SJCRH30 (cell line): ENCODE data around the gene PPARGC1A. TPM values are rescaled to one million over a fixed set of nuclear protein-coding genes. Genes with fewer than 3 reads are reported as not detected.

Source experiments
- DNase-seq, 2 experiments: peaks; one replicate each; pipeline ENCODE4 v3.0.0-alpha.2; 2015 to 2020
- H3K27ac ChIP-seq: fragments of 250-450 bp; sonication (Bioruptor Pico); 2 replicates; pipeline ENCODE4 v1.5.1; 2020; ENCODE audit warnings: mild to moderate bottlenecking, moderate library complexity
- H3K27me3 ChIP-seq: fragments of 250-450 bp; sonication (Bioruptor Pico); 2 replicates; pipeline ENCODE4 v1.5.1; 2020; ENCODE audit warnings: mild to moderate bottlenecking, moderate library complexity
- H3K36me3 ChIP-seq: fragments of 250-450 bp; sonication (Bioruptor Pico); 2 replicates; pipeline ENCODE4 v1.5.1; 2020; ENCODE audit warnings: mild to moderate bottlenecking, moderate library complexity
- H3K4me1 ChIP-seq: fragments of 250-450 bp; sonication (Bioruptor Pico); 2 replicates; pipeline ENCODE4 v1.5.1; 2020; ENCODE audit warnings: mild to moderate bottlenecking, moderate library complexity
- H3K4me3 ChIP-seq: fragments of 250-450 bp; sonication (Bioruptor Pico); 2 replicates; pipeline ENCODE4 v1.5.1; 2020; ENCODE audit warnings: mild to moderate bottlenecking, moderate library complexity
- H3K9me3 ChIP-seq: fragments of 250-450 bp; sonication (Bioruptor Pico); replicated peaks from 2 replicates; pipeline ENCODE4 v1.5.1; 2020; ENCODE audit warnings: mild to moderate bottlenecking, moderate library complexity
- total RNA-seq: library from RNA; depleted of rRNA; stranded (reverse); fragments of >200 nt; shearing (Covaris generic); gene quantifications from 2 replicates; pipeline ENCODE4 v1.2.3, GENCODE V29; 2014

The PPARGC1A gene
- total RNA-seq, 1 experiment from 2014 or later: 0.12 TPM

DNA sequence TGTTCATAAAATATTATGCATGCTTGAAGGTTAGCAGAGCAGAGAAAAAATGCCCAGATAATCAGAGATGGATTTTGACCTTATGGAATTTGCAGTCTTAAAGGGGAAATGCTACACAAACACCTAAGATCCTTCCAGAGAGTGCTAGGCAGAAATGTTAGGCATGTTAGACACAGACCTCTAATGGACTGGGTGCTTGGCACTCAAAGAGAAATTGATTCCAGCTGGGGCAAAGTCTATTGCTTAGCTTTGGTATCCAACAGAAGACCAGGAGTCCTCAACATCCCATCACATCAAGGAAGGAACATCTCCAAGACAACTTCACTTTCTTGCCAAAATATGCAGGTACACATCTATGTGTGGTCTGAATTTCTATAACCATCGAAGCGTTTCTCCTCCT lies 32.2 kb upstream of the PPARGC1A start:
- no peak for DNase-seq
- no peaks in the 10 kb centered on the region for H3K9me3 ChIP-seq
- no peaks in the 10 kb centered on the region for H3K4me1 ChIP-seq
- no peak overlapping the region for H3K27ac ChIP-seq
- H3K4me3 ChIP-seq: no peak overlapping the region
- H3K36me3 ChIP-seq: no peaks in the 10 kb centered on the region
- no peaks in the 10 kb centered on the region for H3K27me3 ChIP-seq

GRCh38 chr4:23921447-23921845 lies 31.6 kb upstream of the PPARGC1A start:
- H3K4me3 ChIP-seq: no peak overlapping the region
- no peak overlapping the region for H3K27ac ChIP-seq
- H3K36me3 ChIP-seq: no peaks in the 10 kb centered on the region
- H3K4me1 ChIP-seq: no peaks in the 10 kb centered on the region
- H3K27me3 ChIP-seq: no peaks in the 10 kb centered on the region
- DNase-seq: no peak
- H3K9me3 ChIP-seq: no peaks in the 10 kb centered on the region

GRCh38 chr4:23920716-23921446 lies 31.0 kb upstream of the PPARGC1A start:
- Histone ChIP-seq H3K36me3 (no peaks in the 10 kb centered on the region), H3K27ac (no peak overlapping the region), H3K4me3 (no peak overlapping the region), H3K9me3 (no peaks in the 10 kb centered on the region), H3K27me3 (no peaks in the 10 kb centered on the region), H3K4me1 (no peaks in the 10 kb centered on the region)
- no peak for DNase-seq

DNA sequence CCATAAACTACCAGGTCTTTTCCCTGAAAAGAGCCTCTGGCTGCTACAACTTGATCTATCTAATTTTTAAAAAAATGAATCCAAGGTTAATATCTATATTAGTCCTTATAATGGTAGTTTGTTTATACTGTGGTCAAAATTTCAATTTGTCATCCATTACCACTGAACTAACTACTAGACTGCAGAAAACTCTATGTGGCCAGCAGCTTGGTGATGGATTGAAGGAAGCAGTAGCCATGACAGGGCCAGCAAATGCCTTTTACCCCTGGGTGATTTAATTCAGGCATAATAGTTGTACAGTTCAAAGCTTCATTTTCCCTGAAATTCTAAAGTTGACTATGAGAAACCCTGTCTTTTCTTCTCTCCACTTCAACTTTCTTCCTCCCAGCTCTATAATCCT lies 30.4 kb upstream of the PPARGC1A start:
- no peak overlapping the region for H3K27ac ChIP-seq
- no peaks in the 10 kb centered on the region for H3K36me3 ChIP-seq

DNA sequence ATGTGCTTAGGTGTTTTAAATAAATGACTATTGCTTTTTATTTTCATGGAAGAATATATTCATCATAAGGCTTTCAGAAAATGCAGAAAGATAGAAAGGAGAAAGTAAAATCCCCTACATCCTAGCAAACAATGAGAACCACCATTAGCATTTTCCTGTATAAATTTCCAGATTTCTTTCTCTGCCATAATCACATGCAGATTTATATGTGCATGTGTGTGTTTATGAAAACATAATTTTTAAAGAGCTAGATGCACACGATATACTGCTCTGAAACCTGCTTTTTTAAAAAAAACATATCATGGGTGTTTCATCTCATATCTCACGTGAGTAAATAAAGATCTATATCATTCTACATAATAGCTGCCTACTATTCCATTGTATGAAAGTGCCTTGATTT lies 26.4 kb upstream of the PPARGC1A start:
- no peaks in the 10 kb centered on the region for H3K9me3 ChIP-seq
- H3K4me3 ChIP-seq: no peak overlapping the region
- no peak for DNase-seq
- no peaks in the 10 kb centered on the region for H3K27me3 ChIP-seq
- no peaks in the 10 kb centered on the region for H3K36me3 ChIP-seq
- no peaks in the 10 kb centered on the region for H3K4me1 ChIP-seq
- no peak overlapping the region for H3K27ac ChIP-seq

More for the DNA sequence above, 30.4 kb upstream of the PPARGC1A start:
- Histone ChIP-seq H3K9me3 (no peaks in the 10 kb centered on the region), H3K27me3 (no peaks in the 10 kb centered on the region), H3K4me3 (no peak overlapping the region), H3K4me1 (no peaks in the 10 kb centered on the region)
- DNase-seq: no peak

- H3K27ac ChIP-seq: no peak overlapping the region
- no peaks in the 10 kb centered on the region for H3K27me3 ChIP-seq
- no peak overlapping the region for H3K4me3 ChIP-seq
- no peaks in the 10 kb centered on the region for H3K4me1 ChIP-seq
- DNase-seq: no peak
- no peaks in the 10 kb centered on the region for H3K9me3 ChIP-seq
- H3K36me3 ChIP-seq: no peaks in the 10 kb centered on the region
These were observed 25.7 kb upstream of the PPARGC1A start for GRCh38 chr4:23915459-23916132.

DNA sequence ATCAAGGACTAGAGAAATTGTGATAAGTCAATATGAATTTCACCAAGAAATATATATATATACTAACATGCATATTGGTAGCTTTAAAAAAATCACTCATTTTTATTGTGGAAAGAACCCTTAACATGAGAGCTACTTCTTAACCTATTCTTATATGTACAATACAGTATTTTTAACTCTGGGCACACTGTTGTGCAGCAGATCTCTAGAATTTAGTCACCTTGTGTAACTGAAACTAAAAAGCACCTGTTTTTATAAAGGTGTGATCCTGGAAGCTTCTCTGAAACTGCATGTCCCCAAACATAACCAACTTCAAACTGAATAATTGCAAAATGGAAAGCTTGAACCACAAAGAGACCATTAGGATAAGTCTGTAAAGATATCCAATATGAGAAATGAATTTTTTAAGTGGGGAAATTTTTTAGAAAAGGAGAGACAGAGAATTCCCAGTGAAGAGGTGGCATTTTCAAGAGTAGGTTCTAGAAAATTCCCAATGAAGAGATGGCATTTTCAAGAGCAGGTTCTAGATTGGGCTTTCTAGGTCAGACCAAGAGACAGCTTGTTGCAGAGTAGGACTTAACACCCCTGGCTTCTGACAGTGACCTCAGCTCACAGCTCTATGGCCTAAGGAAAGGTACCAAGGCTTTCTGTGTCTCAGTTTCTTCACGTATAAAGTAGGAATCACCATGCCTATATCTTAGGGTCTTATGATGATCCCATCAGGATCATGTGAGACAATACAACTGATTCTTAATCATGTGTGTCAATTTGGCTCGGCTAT lies 22.0 kb upstream of the PPARGC1A start:
- no peak overlapping the region for H3K4me3 ChIP-seq
- no peaks in the 10 kb centered on the region for H3K9me3 ChIP-seq
- H3K27ac ChIP-seq: no peak overlapping the region
- no peaks in the 10 kb centered on the region for H3K36me3 ChIP-seq
- H3K27me3 ChIP-seq: no peaks in the 10 kb centered on the region
- no peaks in the 10 kb centered on the region for H3K4me1 ChIP-seq
- DNase-seq: no peak

DNA sequence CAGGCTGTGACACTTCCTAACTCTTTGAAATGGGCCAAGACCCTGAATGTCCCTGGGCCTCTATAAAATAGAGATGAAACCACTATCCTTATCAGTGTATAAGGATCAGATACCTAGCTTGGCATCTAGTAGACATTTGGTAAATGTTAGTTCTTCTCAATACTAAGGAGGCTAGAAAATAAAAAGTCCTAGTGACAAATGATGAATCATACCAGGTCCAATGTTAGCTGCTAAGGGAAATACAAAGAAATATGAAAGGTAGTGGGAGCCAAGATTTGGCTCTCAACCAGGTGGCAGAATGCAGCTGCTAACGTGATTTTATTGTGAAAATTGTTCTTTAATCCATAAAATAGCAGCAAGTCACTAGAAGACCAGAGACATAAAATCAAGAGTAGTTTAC lies 19.8 kb upstream of the PPARGC1A start:
- Histone ChIP-seq H3K36me3 (no peaks in the 10 kb centered on the region), H3K9me3 (no peaks in the 10 kb centered on the region), H3K4me3 (no peak overlapping the region), H3K4me1 (peaks cover 8% of the 10 kb centered on the region), H3K27ac (no peak overlapping the region), H3K27me3 (no peaks in the 10 kb centered on the region)
- no peak for DNase-seq

GRCh38 chr4:23906839-23907238 lies 17.0 kb upstream of the PPARGC1A start:
- no peak overlapping the region for H3K4me3 ChIP-seq
- DNase-seq: no peak
- no peaks in the 10 kb centered on the region for H3K36me3 ChIP-seq
- no peak overlapping the region for H3K27ac ChIP-seq
- H3K27me3 ChIP-seq: no peaks in the 10 kb centered on the region
- H3K4me1 ChIP-seq: peaks cover 19% of the 10 kb centered on the region
- no peaks in the 10 kb centered on the region for H3K9me3 ChIP-seq

GRCh38 chr4:23904639-23905071 lies 14.8 kb upstream of the PPARGC1A start:
- Histone ChIP-seq H3K36me3 (no peaks in the 10 kb centered on the region), H3K4me1 (peaks cover 19% of the 10 kb centered on the region), H3K27ac (no peak overlapping the region), H3K27me3 (no peaks in the 10 kb centered on the region), H3K4me3 (no peak overlapping the region), H3K9me3 (no peaks in the 10 kb centered on the region)
- DNase-seq: peak in 1 of 2 experiments; percentile 28

- peak; percentile 64 to 80 for DNase-seq
- Histone ChIP-seq H3K4me3 (no peak overlapping the region), H3K9me3 (no peaks in the 10 kb centered on the region), H3K4me1 (peaks cover 19% of the 10 kb centered on the region), H3K27ac (no peak overlapping the region), H3K36me3 (no peaks in the 10 kb centered on the region), H3K27me3 (no peaks in the 10 kb centered on the region)
These were observed 14.1 kb upstream of the PPARGC1A start for GRCh38 chr4:23903859-23904438.

GRCh38 chr4:23902222-23902804 lies 12.5 kb upstream of the PPARGC1A start:
- Histone ChIP-seq H3K36me3 (no peaks in the 10 kb centered on the region), H3K4me3 (no peak overlapping the region), H3K27me3 (no peaks in the 10 kb centered on the region), H3K27ac (no peak overlapping the region), H3K9me3 (no peaks in the 10 kb centered on the region), H3K4me1 (peaks cover 19% of the 10 kb centered on the region)
- no peak for DNase-seq

DNA sequence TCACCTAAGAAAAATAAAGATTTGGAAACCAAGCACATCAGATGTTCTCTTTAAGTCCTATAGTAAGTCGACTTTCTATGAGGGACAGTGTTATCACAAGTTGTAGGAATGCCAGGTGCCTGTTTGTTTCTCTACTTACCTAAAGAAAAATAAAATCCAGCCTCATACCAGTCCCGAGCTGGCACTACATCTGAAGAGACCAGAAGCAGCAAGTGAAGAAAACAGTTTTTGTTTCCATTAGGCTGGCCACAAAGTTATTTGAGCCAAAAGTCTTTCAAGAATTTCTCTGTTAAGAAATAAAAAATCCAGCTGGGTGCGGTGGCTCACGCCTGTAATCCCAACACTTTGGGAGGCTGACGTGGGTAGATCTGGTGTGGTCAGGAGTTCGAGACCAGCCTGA lies 10.8 kb upstream of the PPARGC1A start:
- H3K4me1 ChIP-seq: peaks cover 19% of the 10 kb centered on the region
- no peaks in the 10 kb centered on the region for H3K9me3 ChIP-seq
- no peak overlapping the region for H3K27ac ChIP-seq
- no peak overlapping the region for H3K4me3 ChIP-seq
- no peaks in the 10 kb centered on the region for H3K27me3 ChIP-seq
- no peak for DNase-seq
- no peaks in the 10 kb centered on the region for H3K36me3 ChIP-seq

DNA sequence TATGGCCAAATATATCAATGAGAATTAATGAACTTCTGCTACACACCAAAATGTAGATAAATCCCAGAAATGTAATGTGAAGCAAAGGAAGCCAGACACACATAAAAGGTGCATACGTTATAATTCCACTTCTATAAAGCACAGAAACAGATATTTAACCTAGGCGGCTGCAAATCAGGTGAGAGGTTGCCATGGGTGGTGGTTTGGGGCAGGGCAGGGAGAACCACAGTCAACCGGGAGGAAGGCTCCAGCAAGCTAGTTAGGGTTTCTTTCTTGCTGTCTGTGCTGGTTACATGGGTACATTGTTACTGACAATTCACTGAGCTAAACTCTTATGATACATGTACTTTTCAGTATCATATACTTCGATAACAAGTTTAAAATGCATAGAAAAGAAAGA lies 9.7 kb upstream of the PPARGC1A start:
- H3K27me3 ChIP-seq: no peaks in the 10 kb centered on the region
- DNase-seq: no peak
- no peaks in the 10 kb centered on the region for H3K9me3 ChIP-seq
- no peaks in the 10 kb centered on the region for H3K36me3 ChIP-seq
- H3K4me1 ChIP-seq: peaks cover 10% of the 10 kb centered on the region
- no peak overlapping the region for H3K4me3 ChIP-seq
- no peak overlapping the region for H3K27ac ChIP-seq
